Measurements from ENCODE around the gene REPIN1.
A peak's percentile ranks its signal among the peaks of the same experiment; 100 is the strongest.

Gene REPIN1

GRCh38 chr7:150368096-150368883 lies at the start of gene REPIN1:
Gene REPIN1, plus strand, starts transcription at chr7:150368822. Its CDS starts 890 bp downstream, at chr7:150369712.
- peak; percentile 88 for DNase-seq

GRCh38 chr7:150321788-150322113 lies 46.9 kb upstream of the REPIN1 start:
- DNase-seq: no peak

GRCh38 chr7:150322114-150322832 lies 46.3 kb upstream of the REPIN1 start:
- no peak for DNase-seq

- DNase-seq: peak; percentile 82
Observed at GRCh38 chr7:150322833-150323681, 45.6 kb upstream of the REPIN1 start, which contains the start of the genes ACTR3C and LRRC61. Gene ACTR3C, minus strand, starts transcription at chr7:150323545. Its CDS starts 28,249 bp downstream, at chr7:150295296. Gene LRRC61, plus strand, starts transcription at chr7:150323355. Its CDS starts 13,507 bp downstream, at chr7:150336862.

GRCh38 chr7:150323682-150324372 lies 44.8 kb upstream of the REPIN1 start:
- DNase-seq: peak; percentile 72

GRCh38 chr7:150324373-150324961 lies 44.2 kb upstream of the REPIN1 start:
- no peak for DNase-seq

GRCh38 chr7:150325110-150325611 lies 43.5 kb upstream of the REPIN1 start:
- DNase-seq: no peak

- no peak for DNase-seq
Observed at GRCh38 chr7:150325901-150326300, 42.7 kb upstream of the REPIN1 start.

GRCh38 chr7:150326657-150327268 lies 41.9 kb upstream of the REPIN1 start:
- DNase-seq: no peak

GRCh38 chr7:150327308-150327707 lies 41.3 kb upstream of the REPIN1 start:
- no peak for DNase-seq

- no peak for DNase-seq
Observed at GRCh38 chr7:150329331-150330120, 39.1 kb upstream of the REPIN1 start.

- DNase-seq: no peak
Observed at GRCh38 chr7:150330211-150330885, 38.3 kb upstream of the REPIN1 start.

GRCh38 chr7:150332852-150333635 lies 35.6 kb upstream of the REPIN1 start:
- no peak for DNase-seq

- no peak for DNase-seq
Observed at GRCh38 chr7:150333659-150334058, 35.0 kb upstream of the REPIN1 start.

GRCh38 chr7:150334108-150334507 lies 34.5 kb upstream of the REPIN1 start:
- no peak for DNase-seq

- no peak for DNase-seq
Observed at GRCh38 chr7:150335108-150335773, 33.4 kb upstream of the REPIN1 start.

GRCh38 chr7:150335774-150336112 lies 32.9 kb upstream of the REPIN1 start:
- DNase-seq: no peak

GRCh38 chr7:150336746-150337145 lies 31.9 kb upstream of the REPIN1 start:
- no peak for DNase-seq

- no peak for DNase-seq
Observed at GRCh38 chr7:150337179-150337578, 31.4 kb upstream of the REPIN1 start.

All from NCI-H345 (cell line).